Measurements from ENCODE around the gene STXBP4. TPM values are rescaled to one million over a fixed set of nuclear protein-coding genes. Genes with fewer than 3 reads are reported as not detected.

STXBP4 gene
- polyA plus RNA-seq, 4 donors = 2.3 to 10.6 (median 3.9) TPM

- no peak overlapping the region for H3K4me3 ChIP-seq (ENCODE audit: low read depth in 1 of 3, low read length in 3 of 3)
- no peak for DNase-seq
- peaks cover 0 to 2% (median 0%) of the 10 kb centered on the region in 3 donors for H3K36me3 ChIP-seq (ENCODE audit: control insufficient read depth in 3 of 3, insufficient read depth in 2 of 3, low read depth in 1 of 3, low read length in 3 of 3)
- H3K9me3 ChIP-seq (ENCODE audit: control insufficient read depth in 2 of 2, insufficient read depth in 1 of 2, low read depth in 1 of 2, low read length in 1 of 2) = no peaks in the 10 kb centered on the region
- H3K4me1 ChIP-seq (ENCODE audit: control insufficient read depth in 3 of 3, insufficient read depth in 2 of 3, low read depth in 1 of 3, low read length in 2 of 3) = peaks cover 0 to 9% (median 0%) of the 10 kb centered on the region in 3 donors
- no peak overlapping the region for H3K27ac ChIP-seq (ENCODE audit: low read depth in 1 of 3, low read length in 2 of 3)
- 80 to 85% (median 84%) methylated on average over 3 of the region's 3 CpGs for WGBS, 3 donors
- no peaks in the 10 kb centered on the region for H3K27me3 ChIP-seq (ENCODE audit: control insufficient read depth in 3 of 3, insufficient read depth in 3 of 3, low read length in 3 of 3)
- no peak for FAIRE-seq
Measured at GRCh38 chr17:54974759-54975158, 6.2 kb downstream of the STXBP4 start.

GRCh38 chr17:54976316-54976715 is 7.8 kb downstream of the STXBP4 start:
- Histone ChIP-seq H3K4me3 (ENCODE audit: low read depth in 1 of 3, low read length in 3 of 3) (no peak overlapping the region), H3K9me3 (ENCODE audit: control insufficient read depth in 2 of 2, insufficient read depth in 1 of 2, low read depth in 1 of 2, low read length in 1 of 2) (peaks cover 0 to 7% of the 10 kb centered on the region in 2 donors), H3K4me1 (ENCODE audit: control insufficient read depth in 3 of 3, insufficient read depth in 2 of 3, low read depth in 1 of 3, low read length in 2 of 3) (no peaks in the 10 kb centered on the region), H3K27me3 (ENCODE audit: control insufficient read depth in 3 of 3, insufficient read depth in 3 of 3, low read length in 3 of 3) (no peaks in the 10 kb centered on the region), H3K36me3 (ENCODE audit: control insufficient read depth in 3 of 3, insufficient read depth in 2 of 3, low read depth in 1 of 3, low read length in 3 of 3) (peaks cover 0 to 2% (median 0%) of the 10 kb centered on the region in 3 donors), H3K27ac (ENCODE audit: low read depth in 1 of 3, low read length in 2 of 3) (no peak overlapping the region)
- no peak for FAIRE-seq
- no peak for DNase-seq
- WGBS, 3 donors = 94 to 98% (median 98%) methylated on average over 3 of the region's 3 CpGs

- H3K4me1 ChIP-seq (ENCODE audit: control insufficient read depth in 3 of 3, insufficient read depth in 2 of 3, low read depth in 1 of 3, low read length in 2 of 3) = no peaks in the 10 kb centered on the region
- WGBS, 3 donors = 91 to 97% (median 96%) methylated on average over 2 of the region's 2 CpGs
- no peak overlapping the region for H3K27ac ChIP-seq (ENCODE audit: low read depth in 1 of 3, low read length in 2 of 3)
- H3K36me3 ChIP-seq (ENCODE audit: control insufficient read depth in 3 of 3, insufficient read depth in 2 of 3, low read depth in 1 of 3, low read length in 3 of 3) = peaks cover 0 to 2% (median 0%) of the 10 kb centered on the region in 3 donors
- FAIRE-seq = no peak
- no peak for DNase-seq
- H3K27me3 ChIP-seq (ENCODE audit: control insufficient read depth in 3 of 3, insufficient read depth in 3 of 3, low read length in 3 of 3) = no peaks in the 10 kb centered on the region
- peaks cover 0 to 7% of the 10 kb centered on the region in 2 donors for H3K9me3 ChIP-seq (ENCODE audit: control insufficient read depth in 2 of 2, insufficient read depth in 1 of 2, low read depth in 1 of 2, low read length in 1 of 2)
- H3K4me3 ChIP-seq (ENCODE audit: low read depth in 1 of 3, low read length in 3 of 3) = no peak overlapping the region
Measured at GRCh38 chr17:54977744-54978143, 9.2 kb downstream of the STXBP4 start.

- Histone ChIP-seq H3K9me3 (ENCODE audit: control insufficient read depth in 2 of 2, insufficient read depth in 1 of 2, low read depth in 1 of 2, low read length in 1 of 2) (peaks cover 0 to 7% of the 10 kb centered on the region in 2 donors), H3K4me3 (ENCODE audit: low read depth in 1 of 3, low read length in 3 of 3) (no peak overlapping the region), H3K36me3 (ENCODE audit: control insufficient read depth in 3 of 3, insufficient read depth in 2 of 3, low read depth in 1 of 3, low read length in 3 of 3) (peaks cover 0 to 2% (median 0%) of the 10 kb centered on the region in 3 donors), H3K4me1 (ENCODE audit: control insufficient read depth in 3 of 3, insufficient read depth in 2 of 3, low read depth in 1 of 3, low read length in 2 of 3) (no peaks in the 10 kb centered on the region), H3K27ac (ENCODE audit: low read depth in 1 of 3, low read length in 2 of 3) (no peak overlapping the region), H3K27me3 (ENCODE audit: control insufficient read depth in 3 of 3, insufficient read depth in 3 of 3, low read length in 3 of 3) (no peaks in the 10 kb centered on the region)
- no peak for DNase-seq
- no peak for FAIRE-seq
Measured at GRCh38 chr17:54979657-54980056, 11.1 kb downstream of the STXBP4 start.

- no peak overlapping the region for H3K27ac ChIP-seq (ENCODE audit: low read depth in 1 of 3, low read length in 2 of 3)
- WGBS, 3 donors = 58 to 87% (median 64%) methylated on average over 3 of the region's 3 CpGs
- H3K27me3 ChIP-seq (ENCODE audit: control insufficient read depth in 3 of 3, insufficient read depth in 3 of 3, low read length in 3 of 3) = no peaks in the 10 kb centered on the region
- no peak overlapping the region for H3K4me3 ChIP-seq (ENCODE audit: low read depth in 1 of 3, low read length in 3 of 3)
- H3K9me3 ChIP-seq (ENCODE audit: control insufficient read depth in 2 of 2, insufficient read depth in 1 of 2, low read depth in 1 of 2, low read length in 1 of 2) = peaks cover 0 to 7% of the 10 kb centered on the region in 2 donors
- DNase-seq (no peak), FAIRE-seq (no peak)
- H3K36me3 ChIP-seq (ENCODE audit: control insufficient read depth in 3 of 3, insufficient read depth in 2 of 3, low read depth in 1 of 3, low read length in 3 of 3) = peaks cover 0 to 2% (median 0%) of the 10 kb centered on the region in 3 donors
- no peaks in the 10 kb centered on the region for H3K4me1 ChIP-seq (ENCODE audit: control insufficient read depth in 3 of 3, insufficient read depth in 2 of 3, low read depth in 1 of 3, low read length in 2 of 3)
Measured at GRCh38 chr17:54980375-54980774, 11.8 kb downstream of the STXBP4 start.

- FAIRE-seq = no peak
Measured at GRCh38 chr17:54982399-54982798, 13.8 kb downstream of the STXBP4 start.

GRCh38 chr17:54983260-54983659 is 14.7 kb downstream of the STXBP4 start:
- no peak for FAIRE-seq
- Histone ChIP-seq H3K9me3 (ENCODE audit: control insufficient read depth in 2 of 2, insufficient read depth in 1 of 2, low read depth in 1 of 2, low read length in 1 of 2) (peaks cover 0 to 7% of the 10 kb centered on the region in 2 donors), H3K4me1 (ENCODE audit: control insufficient read depth in 3 of 3, insufficient read depth in 2 of 3, low read depth in 1 of 3, low read length in 2 of 3) (no peaks in the 10 kb centered on the region), H3K4me3 (ENCODE audit: low read depth in 1 of 3, low read length in 3 of 3) (no peak overlapping the region), H3K36me3 (ENCODE audit: control insufficient read depth in 3 of 3, insufficient read depth in 2 of 3, low read depth in 1 of 3, low read length in 3 of 3) (no peaks in the 10 kb centered on the region), H3K27me3 (ENCODE audit: control insufficient read depth in 3 of 3, insufficient read depth in 3 of 3, low read length in 3 of 3) (no peaks in the 10 kb centered on the region), H3K27ac (ENCODE audit: low read depth in 1 of 3, low read length in 2 of 3) (no peak overlapping the region)
- DNase-seq = no peak

More at GRCh38 chr17:54982399-54982798, 13.8 kb downstream of the STXBP4 start:
- H3K9me3 ChIP-seq (ENCODE audit: control insufficient read depth in 2 of 2, insufficient read depth in 1 of 2, low read depth in 1 of 2, low read length in 1 of 2) = peaks cover 0 to 7% of the 10 kb centered on the region in 2 donors
- no peaks in the 10 kb centered on the region for H3K36me3 ChIP-seq (ENCODE audit: control insufficient read depth in 3 of 3, insufficient read depth in 2 of 3, low read depth in 1 of 3, low read length in 3 of 3)
- H3K27me3 ChIP-seq (ENCODE audit: control insufficient read depth in 3 of 3, insufficient read depth in 3 of 3, low read length in 3 of 3) = no peaks in the 10 kb centered on the region
- no peak overlapping the region for H3K4me3 ChIP-seq (ENCODE audit: low read depth in 1 of 3, low read length in 3 of 3)
- no peak for DNase-seq
- H3K4me1 ChIP-seq (ENCODE audit: control insufficient read depth in 3 of 3, insufficient read depth in 2 of 3, low read depth in 1 of 3, low read length in 2 of 3) = no peaks in the 10 kb centered on the region
- no peak overlapping the region for H3K27ac ChIP-seq (ENCODE audit: low read depth in 1 of 3, low read length in 2 of 3)

GRCh38 chr17:54985476-54985875 is 16.9 kb downstream of the STXBP4 start:
- FAIRE-seq (no peak), DNase-seq (no peak)
- Histone ChIP-seq H3K4me1 (ENCODE audit: control insufficient read depth in 3 of 3, insufficient read depth in 2 of 3, low read depth in 1 of 3, low read length in 2 of 3) (no peaks in the 10 kb centered on the region), H3K9me3 (ENCODE audit: control insufficient read depth in 2 of 2, insufficient read depth in 1 of 2, low read depth in 1 of 2, low read length in 1 of 2) (peaks cover 0 to 4% of the 10 kb centered on the region in 2 donors), H3K27me3 (ENCODE audit: control insufficient read depth in 3 of 3, insufficient read depth in 3 of 3, low read length in 3 of 3) (no peaks in the 10 kb centered on the region), H3K27ac (ENCODE audit: low read depth in 1 of 3, low read length in 2 of 3) (no peak overlapping the region), H3K4me3 (ENCODE audit: low read depth in 1 of 3, low read length in 3 of 3) (no peak overlapping the region), H3K36me3 (ENCODE audit: control insufficient read depth in 3 of 3, insufficient read depth in 2 of 3, low read depth in 1 of 3, low read length in 3 of 3) (no peaks in the 10 kb centered on the region)
- WGBS, 3 donors = 88 to 97% (median 88%) methylated on average over 1 of the region's 1 CpG

- FAIRE-seq (no peak), DNase-seq (no peak)
- no peaks in the 10 kb centered on the region for H3K27me3 ChIP-seq (ENCODE audit: control insufficient read depth in 3 of 3, insufficient read depth in 3 of 3, low read length in 3 of 3)
- H3K4me3 ChIP-seq (ENCODE audit: low read depth in 1 of 3, low read length in 3 of 3) = no peak overlapping the region
- 93 to 97% (median 96%) methylated on average over 4 of the region's 4 CpGs for WGBS, 3 donors
- H3K9me3 ChIP-seq (ENCODE audit: control insufficient read depth in 2 of 2, insufficient read depth in 1 of 2, low read depth in 1 of 2, low read length in 1 of 2) = no peaks in the 10 kb centered on the region
- H3K4me1 ChIP-seq (ENCODE audit: control insufficient read depth in 3 of 3, insufficient read depth in 2 of 3, low read depth in 1 of 3, low read length in 2 of 3) = no peaks in the 10 kb centered on the region
- no peak overlapping the region for H3K27ac ChIP-seq (ENCODE audit: low read depth in 1 of 3, low read length in 2 of 3)
- peaks cover 0 to 5% (median 0%) of the 10 kb centered on the region in 3 donors for H3K36me3 ChIP-seq (ENCODE audit: control insufficient read depth in 3 of 3, insufficient read depth in 2 of 3, low read depth in 1 of 3, low read length in 3 of 3)
Measured at GRCh38 chr17:54990118-54990517, 21.6 kb downstream of the STXBP4 start.

Data from small intestine (tissue), 7 donors.